Uterus (tissue), 2 donors: ENCODE results near the gene CHMP6.

Experiments
- POLR2A ChIP-seq, 2 donors: fragments of 450-650 bp; IDR thresholded peaks; one replicate each; pipeline ENCODE4 v1.6.1; 2016; ENCODE audit warnings: antibody characterized with exemption in 2 of 2, mild to moderate bottlenecking in 1 of 2, moderate library complexity in 1 of 2
- TF ChIP-seq, protein P1 (sequence below), 4 experiments: fragments of 200-600 bp in 2 of 4; fragments of 450-650 bp in 2 of 4; sonication (generic) in 2 of 4; IDR thresholded peaks; one replicate each; pipeline ENCODE4 v1.5.1; 2016 to 2019; ENCODE audit warnings: antibody characterized with exemption in 4 of 4, mild to moderate bottlenecking in 2 of 4, moderate library complexity in 1 of 4

DNA sequence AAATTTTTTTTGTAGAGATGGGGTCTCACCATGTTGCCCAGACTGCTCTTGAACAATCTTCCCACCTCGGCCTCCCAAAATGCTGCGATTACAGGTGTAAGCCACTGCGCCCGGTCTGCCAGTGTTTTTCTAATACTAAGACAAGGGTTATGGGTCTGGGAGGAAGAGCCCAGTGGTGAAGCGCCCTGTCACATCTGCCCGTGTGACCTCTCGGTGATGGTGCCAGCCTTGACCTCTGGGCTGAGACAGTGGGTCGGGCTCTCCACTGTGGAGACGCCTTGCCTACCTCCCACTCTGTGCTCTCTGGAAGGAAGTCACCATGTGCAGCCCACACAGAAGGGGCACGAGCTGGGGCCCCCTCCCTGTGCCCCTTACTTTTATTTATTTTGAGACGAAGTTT lies 38.2 kb downstream of the CHMP6 start:
- TF ChIP-seq, protein P1, sequence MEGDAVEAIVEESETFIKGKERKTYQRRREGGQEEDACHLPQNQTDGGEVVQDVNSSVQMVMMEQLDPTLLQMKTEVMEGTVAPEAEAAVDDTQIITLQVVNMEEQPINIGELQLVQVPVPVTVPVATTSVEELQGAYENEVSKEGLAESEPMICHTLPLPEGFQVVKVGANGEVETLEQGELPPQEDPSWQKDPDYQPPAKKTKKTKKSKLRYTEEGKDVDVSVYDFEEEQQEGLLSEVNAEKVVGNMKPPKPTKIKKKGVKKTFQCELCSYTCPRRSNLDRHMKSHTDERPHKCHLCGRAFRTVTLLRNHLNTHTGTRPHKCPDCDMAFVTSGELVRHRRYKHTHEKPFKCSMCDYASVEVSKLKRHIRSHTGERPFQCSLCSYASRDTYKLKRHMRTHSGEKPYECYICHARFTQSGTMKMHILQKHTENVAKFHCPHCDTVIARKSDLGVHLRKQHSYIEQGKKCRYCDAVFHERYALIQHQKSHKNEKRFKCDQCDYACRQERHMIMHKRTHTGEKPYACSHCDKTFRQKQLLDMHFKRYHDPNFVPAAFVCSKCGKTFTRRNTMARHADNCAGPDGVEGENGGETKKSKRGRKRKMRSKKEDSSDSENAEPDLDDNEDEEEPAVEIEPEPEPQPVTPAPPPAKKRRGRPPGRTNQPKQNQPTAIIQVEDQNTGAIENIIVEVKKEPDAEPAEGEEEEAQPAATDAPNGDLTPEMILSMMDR (IDR thresholded peaks at IDR 0.05), result no peak
- no peak for TF ChIP-seq POLR2A (IDR thresholded peaks at IDR 0.05)
